Measurements from ENCODE around the gene LARP4B. TPM values are rescaled to one million over a fixed set of nuclear protein-coding genes. Genes with fewer than 3 reads are reported as not detected.

LARP4B gene
- total and polyA plus RNA-seq, 2 donors (not counting 1 experiment from before 2014, with no cell fraction given), result 35.6 to 129 TPM

GRCh38 chr10:792083-792791 is 139.3 kb downstream of the LARP4B start:
- Mint-ChIP-seq H3K27ac (no peak overlapping the region), H3K4me3 (no peak overlapping the region), H3K4me1 (peaks cover 8% of the 10 kb centered on the region), H3K27me3 (no peaks in the 10 kb centered on the region), H3K9me3 (ENCODE audit: insufficient read depth) (peaks cover 8% of the 10 kb centered on the region)
- ChIA-PET POLR2A (no interaction called here), CTCF (interaction anchor here (1.2 kb wide), 1 partner anchor 25 kb away, joined by 3 read pairs; no protein-coding TSS in a partner anchor)
- no peak for DNase-seq
- no peak for TF ChIP-seq EZH2 (IDR thresholded peaks at IDR 0.05; ENCODE audit: borderline replicate concordance, insufficient read depth, low read depth, low read length, poor library complexity, severe bottlenecking)
- TF ChIP-seq, protein P1, sequence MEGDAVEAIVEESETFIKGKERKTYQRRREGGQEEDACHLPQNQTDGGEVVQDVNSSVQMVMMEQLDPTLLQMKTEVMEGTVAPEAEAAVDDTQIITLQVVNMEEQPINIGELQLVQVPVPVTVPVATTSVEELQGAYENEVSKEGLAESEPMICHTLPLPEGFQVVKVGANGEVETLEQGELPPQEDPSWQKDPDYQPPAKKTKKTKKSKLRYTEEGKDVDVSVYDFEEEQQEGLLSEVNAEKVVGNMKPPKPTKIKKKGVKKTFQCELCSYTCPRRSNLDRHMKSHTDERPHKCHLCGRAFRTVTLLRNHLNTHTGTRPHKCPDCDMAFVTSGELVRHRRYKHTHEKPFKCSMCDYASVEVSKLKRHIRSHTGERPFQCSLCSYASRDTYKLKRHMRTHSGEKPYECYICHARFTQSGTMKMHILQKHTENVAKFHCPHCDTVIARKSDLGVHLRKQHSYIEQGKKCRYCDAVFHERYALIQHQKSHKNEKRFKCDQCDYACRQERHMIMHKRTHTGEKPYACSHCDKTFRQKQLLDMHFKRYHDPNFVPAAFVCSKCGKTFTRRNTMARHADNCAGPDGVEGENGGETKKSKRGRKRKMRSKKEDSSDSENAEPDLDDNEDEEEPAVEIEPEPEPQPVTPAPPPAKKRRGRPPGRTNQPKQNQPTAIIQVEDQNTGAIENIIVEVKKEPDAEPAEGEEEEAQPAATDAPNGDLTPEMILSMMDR (IDR thresholded peaks at IDR 0.05), result no peak
- no peak for ATAC-seq (ENCODE audit: low read depth)
- Histone ChIP-seq H3K4me3 (ENCODE audit: control extremely low read depth in 1 of 5, extremely low read depth in 1 of 5, insufficient read depth in 1 of 5, low read depth in 2 of 5, low read length in 4 of 5) (no peak overlapping the region), H3K36me3 (replicated peaks in 1 of 2; ENCODE audit: control extremely low read depth in 1 of 2, control insufficient read depth in 1 of 2, extremely low read depth in 1 of 2, insufficient read depth in 2 of 2, low read length in 1 of 2) (no peaks in the 10 kb centered on the region), H3K27me3 (replicated peaks in 1 of 4; ENCODE audit: control extremely low read depth in 1 of 4, control insufficient read depth in 3 of 4, insufficient read depth in 4 of 4, low read length in 3 of 4) (no peaks in the 10 kb centered on the region), H3K9me3 (ENCODE audit: control extremely low read depth in 1 of 3, control insufficient read depth in 2 of 3, insufficient read depth in 1 of 3, low read length in 2 of 3) (peaks cover 4 to 15% (median 12%) of the 10 kb centered on the region in 3 donors), H3K4me2 (replicated peaks; ENCODE audit: low read depth, low read length, poor library complexity, severe bottlenecking) (no peak overlapping the region), H3K79me2 (ENCODE audit: control insufficient read depth, insufficient read depth, low read length) (no peaks in the 10 kb centered on the region), H4K20me1 (ENCODE audit: control insufficient read depth, insufficient read depth, low read length, poor library complexity, severe bottlenecking) (no peaks in the 10 kb centered on the region), H2AFZ (ENCODE audit: insufficient read depth, low read depth, low read length, poor library complexity, severe bottlenecking) (no peak overlapping the region), H3K4me1 (ENCODE audit: control insufficient read depth in 2 of 2, insufficient read depth in 2 of 2, low read length in 2 of 2) (peaks cover 5 to 9% of the 10 kb centered on the region in 2 donors), H3K9ac (ENCODE audit: low read length) (no peak overlapping the region), H3K27ac (ENCODE audit: low read length in 2 of 2) (no peak overlapping the region)
- WGBS (ENCODE audit: insufficient coverage), result 94% methylated on average over 7 of the region's 16 CpGs
- intact Hi-C loops (cut with micrococcal nuclease), result no loop called here

- no peak overlapping the region for H3K4me3 Mint-ChIP-seq
- H3K27me3 ChIP-seq (replicated peaks in 1 of 4; ENCODE audit: control extremely low read depth in 1 of 4, control insufficient read depth in 3 of 4, insufficient read depth in 4 of 4, low read length in 3 of 4), result no peaks in the 10 kb centered on the region
- DNase-seq, result no peak
- ChIA-PET POLR2A (no interaction called here), CTCF (no interaction called here)
- no peak overlapping the region for H3K4me2 ChIP-seq (replicated peaks; ENCODE audit: low read depth, low read length, poor library complexity, severe bottlenecking)
- H3K9ac ChIP-seq (ENCODE audit: low read length), result no peak overlapping the region
- H3K9me3 ChIP-seq (ENCODE audit: control extremely low read depth in 1 of 3, control insufficient read depth in 2 of 3, insufficient read depth in 1 of 3, low read length in 2 of 3), result peaks cover 0 to 10% (median 7%) of the 10 kb centered on the region in 3 donors
- H3K27ac Mint-ChIP-seq, result no peak overlapping the region
- ATAC-seq (ENCODE audit: low read depth), result no peak
- TF ChIP-seq, protein P1 (IDR thresholded peaks at IDR 0.05), result no peak
- no peak for TF ChIP-seq EZH2 (IDR thresholded peaks at IDR 0.05; ENCODE audit: borderline replicate concordance, insufficient read depth, low read depth, low read length, poor library complexity, severe bottlenecking)
- H3K36me3 ChIP-seq (replicated peaks in 1 of 2; ENCODE audit: control extremely low read depth in 1 of 2, control insufficient read depth in 1 of 2, extremely low read depth in 1 of 2, insufficient read depth in 2 of 2, low read length in 1 of 2), result no peaks in the 10 kb centered on the region
- H3K27ac ChIP-seq (ENCODE audit: low read length in 2 of 2), result no peak overlapping the region
- H2AFZ ChIP-seq (ENCODE audit: insufficient read depth, low read depth, low read length, poor library complexity, severe bottlenecking), result no peak overlapping the region
- no peaks in the 10 kb centered on the region for H3K79me2 ChIP-seq (ENCODE audit: control insufficient read depth, insufficient read depth, low read length)
- H3K4me1 Mint-ChIP-seq, result peaks cover 8% of the 10 kb centered on the region
- no peak overlapping the region for H3K4me3 ChIP-seq (ENCODE audit: control extremely low read depth in 1 of 5, extremely low read depth in 1 of 5, insufficient read depth in 1 of 5, low read depth in 2 of 5, low read length in 4 of 5)
- H4K20me1 ChIP-seq (ENCODE audit: control insufficient read depth, insufficient read depth, low read length, poor library complexity, severe bottlenecking), result no peaks in the 10 kb centered on the region
- peaks cover 7% of the 10 kb centered on the region for H3K9me3 Mint-ChIP-seq (ENCODE audit: insufficient read depth)
- peaks cover 3% of the 10 kb centered on the region for H3K27me3 Mint-ChIP-seq
- intact Hi-C loops (cut with micrococcal nuclease), result no loop called here
- H3K4me1 ChIP-seq (ENCODE audit: control insufficient read depth in 2 of 2, insufficient read depth in 2 of 2, low read length in 2 of 2), result peaks cover 5 to 9% of the 10 kb centered on the region in 2 donors
- 97% methylated on average over 7 of the region's 7 CpGs for WGBS (ENCODE audit: insufficient coverage)
Measured at GRCh38 chr10:791639-792038, 139.9 kb downstream of the LARP4B start.

Data from B cell (primary cell).